ENCODE results near the gene CASKIN2.
A peak's percentile ranks its signal among the peaks of the same experiment; 100 is the strongest.
"Not testable (repeated sequence)": the region's sequence is repeated elsewhere in the genome, so short reads cannot be mapped to it uniquely, and the experiment has no call there.

CASKIN2 gene

DNA sequence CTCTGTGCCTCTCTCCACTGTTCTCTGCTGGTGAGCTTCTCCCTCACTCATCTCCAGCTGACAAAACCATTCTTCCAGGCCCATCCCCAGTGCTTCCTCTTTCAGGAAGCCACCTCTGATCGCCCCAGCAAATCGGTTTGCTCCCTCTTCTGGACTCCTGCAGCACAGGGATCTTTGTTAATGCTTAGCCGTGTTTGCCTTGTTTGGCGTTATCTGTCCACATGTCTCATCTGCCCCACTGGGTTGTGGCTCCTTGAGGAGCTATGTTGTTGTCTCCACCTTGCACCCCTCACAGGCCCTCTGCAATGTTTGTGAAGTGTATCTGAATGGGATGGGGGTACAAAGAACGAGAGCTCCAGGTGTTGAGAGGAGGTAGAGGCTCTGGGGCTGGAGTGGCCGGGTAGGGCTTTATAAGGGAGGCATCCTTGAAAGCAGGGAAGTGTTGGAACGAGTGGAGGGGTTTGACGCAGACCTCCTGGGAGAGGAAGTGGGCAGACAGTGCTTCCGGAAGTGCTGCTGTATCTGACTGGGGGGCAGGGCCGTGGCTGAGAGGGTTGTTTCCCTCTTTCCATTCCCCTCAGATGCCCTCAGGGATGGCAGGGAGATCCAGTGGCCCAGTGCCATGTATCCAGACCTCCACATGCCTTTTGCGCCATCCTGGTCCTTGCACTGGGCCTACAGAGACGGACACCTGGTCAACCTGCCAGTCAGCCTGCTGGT is 27.8 kb downstream of the CASKIN2 start:
- peak; percentile 74 for DNase-seq

DNA sequence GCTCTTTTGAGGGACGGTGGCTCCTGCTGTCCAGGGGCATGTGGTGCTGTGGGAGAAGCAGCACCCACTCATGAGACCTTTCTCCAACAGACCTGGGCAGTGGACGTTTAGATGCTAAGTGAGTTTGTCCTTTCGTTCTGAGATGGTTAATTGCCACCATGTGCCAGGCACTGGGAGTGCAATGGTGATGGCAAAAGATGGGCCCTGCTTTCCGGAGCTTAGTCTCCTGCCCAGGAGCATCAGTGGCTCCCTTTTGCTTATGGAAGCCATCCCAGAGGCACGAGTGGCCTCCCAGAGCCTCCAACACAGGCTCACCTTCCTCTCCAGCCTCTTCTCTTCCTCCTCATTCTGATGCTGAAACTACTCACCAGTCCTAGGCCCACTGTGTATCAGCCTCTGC is 28.4 kb downstream of the CASKIN2 start:
- no peak for DNase-seq

GRCh38 chr17:75486151-75486550 is 29.2 kb downstream of the CASKIN2 start:
- no peak for DNase-seq

DNA sequence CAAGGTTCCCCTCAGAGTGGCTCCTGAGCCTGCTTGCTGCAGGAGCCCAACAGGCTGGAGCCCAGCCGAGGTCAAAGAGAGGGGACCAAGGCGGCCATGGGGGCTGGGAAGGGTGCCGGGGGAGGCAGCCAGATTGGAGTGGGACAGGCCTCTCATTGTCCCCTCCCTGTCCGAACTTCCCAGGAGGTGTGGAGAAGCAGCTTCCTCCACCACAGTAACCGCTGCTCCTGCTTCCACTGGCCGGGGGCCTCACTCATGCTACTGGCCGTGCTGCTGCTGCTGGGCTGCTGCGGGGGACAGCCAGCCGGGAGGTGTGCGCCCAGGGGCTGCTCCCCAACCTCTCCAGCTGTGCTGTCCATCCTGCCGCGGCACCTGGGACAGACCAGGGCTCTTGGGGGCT is 29.6 kb downstream of the CASKIN2 start:
- no peak for DNase-seq

- no peak for DNase-seq
Measured at GRCh38 chr17:75482098-75482942, 33.0 kb downstream of the CASKIN2 start.

- no peak for DNase-seq
Measured at GRCh38 chr17:75481194-75482068, 33.9 kb downstream of the CASKIN2 start.

GRCh38 chr17:75480281-75480680 is 35.1 kb downstream of the CASKIN2 start:
- no peak for DNase-seq

DNA sequence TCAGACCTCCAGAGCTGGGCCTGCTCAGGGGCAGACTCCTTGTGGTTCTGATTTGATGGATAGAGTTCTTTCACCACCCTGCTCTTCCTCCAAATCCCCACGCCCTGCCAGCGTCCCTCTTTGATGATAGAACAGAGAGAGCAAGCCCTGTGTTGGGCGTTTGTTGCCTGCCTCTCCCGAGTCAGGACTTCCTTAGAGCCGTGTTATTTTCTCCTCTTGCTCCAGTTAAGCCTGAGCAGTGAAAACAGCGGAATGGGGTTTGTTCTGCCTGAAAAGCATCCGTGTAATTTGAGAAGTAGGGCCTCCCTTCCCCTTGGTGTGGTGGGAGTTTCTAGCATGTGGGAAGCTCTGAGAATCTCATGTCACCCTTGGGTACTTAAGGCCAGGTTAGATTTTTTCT is 36.8 kb downstream of the CASKIN2 start:
- no peak for DNase-seq

- not testable (repeated sequence) for DNase-seq
Measured at GRCh38 chr17:75477490-75477862, 37.9 kb downstream of the CASKIN2 start.

DNA sequence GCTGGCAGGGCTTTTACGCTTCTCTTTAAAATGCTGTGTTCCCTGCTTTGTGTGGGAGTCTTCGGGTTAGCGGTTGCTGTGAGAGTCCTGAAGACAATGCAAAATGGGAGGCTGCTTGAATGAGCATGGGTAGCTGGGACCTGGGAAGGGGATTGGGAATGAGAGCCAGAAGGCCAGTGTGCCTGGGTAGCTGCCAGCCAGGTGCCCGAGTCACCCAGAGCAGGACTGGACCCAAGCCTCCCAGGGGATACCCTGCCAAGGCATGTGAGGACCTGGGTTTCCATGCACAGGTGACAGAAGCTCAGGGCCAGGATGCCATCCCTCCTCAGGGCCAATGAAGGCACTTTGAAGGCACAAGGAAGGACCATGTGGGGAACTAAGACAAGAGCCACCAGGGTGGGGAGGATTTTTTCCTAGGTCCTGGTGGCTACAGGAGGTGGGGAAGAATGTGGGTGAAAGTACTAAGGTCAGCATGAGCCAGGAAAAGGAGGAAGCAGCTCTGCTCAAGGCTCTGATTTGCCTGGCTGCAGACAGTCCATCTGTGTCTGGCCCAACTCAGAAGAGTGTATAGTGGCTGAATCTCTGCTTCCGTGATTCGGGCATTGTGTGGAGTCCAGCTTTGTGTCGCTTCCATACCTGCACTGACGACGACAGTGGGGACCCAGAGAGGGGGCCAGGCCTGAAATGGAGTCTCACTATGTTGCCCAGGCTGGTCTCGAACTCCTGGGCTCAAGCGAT is 38.4 kb downstream of the CASKIN2 start:
- no peak for DNase-seq

DNA sequence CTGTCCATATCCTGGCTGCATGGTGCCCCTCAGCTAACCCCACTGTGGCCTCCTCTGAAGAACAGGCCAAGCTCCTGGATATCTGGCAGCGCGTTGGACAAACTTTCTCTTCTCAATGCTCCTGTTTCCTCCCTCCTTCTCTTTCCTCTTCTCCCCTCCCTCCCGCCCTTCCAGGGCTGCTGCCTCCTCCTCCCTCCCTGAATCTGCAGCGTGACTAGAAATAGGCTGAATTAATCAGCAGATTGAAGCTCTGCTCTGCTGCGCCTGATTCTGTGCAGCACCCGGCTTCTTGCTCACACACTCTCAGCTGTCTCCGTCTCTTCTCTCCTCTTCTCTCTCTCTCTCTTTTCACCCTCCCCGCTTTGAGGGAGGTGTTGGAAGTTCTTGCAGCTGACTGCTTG is 39.1 kb downstream of the CASKIN2 start:
- no peak for DNase-seq

GRCh38 chr17:75475851-75476250 is 39.5 kb downstream of the CASKIN2 start:
- no peak for DNase-seq

DNA sequence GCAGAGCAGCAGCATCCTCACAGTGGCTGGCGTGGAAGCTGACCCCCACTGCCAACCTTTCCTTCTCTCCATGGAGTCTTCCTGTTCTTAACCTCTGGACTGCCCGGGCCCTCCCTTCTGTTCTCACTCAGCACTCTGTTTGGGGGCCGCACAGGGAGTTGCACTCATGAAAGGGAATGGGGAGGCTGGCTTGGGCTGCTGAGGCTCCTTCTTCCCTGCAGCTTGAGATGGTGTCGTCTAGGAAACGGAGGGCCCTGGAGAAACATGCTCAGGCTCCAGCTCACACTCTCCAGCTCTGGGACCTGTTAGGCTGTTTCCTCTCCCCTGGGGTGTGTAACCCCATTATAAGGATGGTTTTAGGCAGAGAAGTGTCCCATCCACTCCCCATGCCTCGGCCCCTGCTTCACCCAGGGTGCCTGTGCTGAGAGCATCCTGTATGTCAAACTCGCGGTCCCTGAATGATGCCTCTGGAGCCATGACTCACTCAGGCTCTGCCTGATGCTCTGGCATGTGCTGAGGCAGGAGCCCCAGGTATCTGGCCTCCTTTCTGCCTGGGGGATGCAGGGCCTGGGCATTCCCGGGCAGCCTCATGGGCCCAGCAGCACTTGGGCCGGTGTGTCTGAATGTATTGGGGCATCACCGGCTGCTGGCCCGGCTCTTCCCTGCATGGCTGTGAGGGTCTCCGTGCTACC is 40.0 kb downstream of the CASKIN2 start:
- no peak for DNase-seq

- no peak for DNase-seq
Measured at GRCh38 chr17:75474736-75475135, 40.6 kb downstream of the CASKIN2 start.

DNA sequence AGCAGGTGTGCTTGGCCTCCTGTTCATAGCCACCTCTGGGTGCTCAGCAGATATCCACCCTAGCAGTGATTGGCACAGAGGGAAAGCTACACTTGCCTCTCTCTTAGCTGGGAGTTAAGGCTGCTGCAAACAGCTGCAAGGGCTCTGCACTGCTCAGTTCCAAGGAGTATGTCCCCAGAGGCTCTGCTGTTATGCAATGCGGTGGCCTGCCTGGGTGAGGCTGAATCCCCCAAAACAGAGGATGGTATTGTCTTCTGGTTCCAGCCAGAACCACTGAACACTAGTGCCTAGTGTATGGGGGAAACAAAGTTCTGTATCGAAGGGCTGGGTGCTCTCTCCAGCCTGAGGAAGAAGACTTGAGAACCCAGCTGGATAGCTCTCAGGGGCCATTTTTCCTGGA is 42.1 kb downstream of the CASKIN2 start:
- no peak for DNase-seq

DNA sequence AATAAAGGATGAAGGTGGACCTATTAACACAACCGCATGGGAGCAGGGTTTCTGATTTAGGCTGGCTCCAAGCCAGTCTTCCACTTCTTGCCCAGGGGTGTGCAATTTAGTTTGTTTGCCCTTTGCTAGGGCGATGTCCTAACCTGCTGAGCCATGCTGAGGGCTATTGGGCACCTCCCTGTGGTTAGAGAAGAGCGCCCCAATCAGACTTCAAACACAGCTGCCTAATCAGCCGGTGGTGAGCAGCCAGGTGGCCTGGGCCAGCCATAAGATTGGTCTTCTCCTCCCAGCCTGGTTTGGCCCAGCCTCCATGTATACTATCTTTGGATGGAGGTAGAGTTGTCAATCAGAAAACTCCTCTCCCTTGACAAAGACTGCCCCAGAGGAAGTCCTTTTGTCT is 43.2 kb downstream of the CASKIN2 start:
- no peak for DNase-seq

GRCh38 chr17:75471207-75471606 is 44.1 kb downstream of the CASKIN2 start:
- no peak for DNase-seq

DNA sequence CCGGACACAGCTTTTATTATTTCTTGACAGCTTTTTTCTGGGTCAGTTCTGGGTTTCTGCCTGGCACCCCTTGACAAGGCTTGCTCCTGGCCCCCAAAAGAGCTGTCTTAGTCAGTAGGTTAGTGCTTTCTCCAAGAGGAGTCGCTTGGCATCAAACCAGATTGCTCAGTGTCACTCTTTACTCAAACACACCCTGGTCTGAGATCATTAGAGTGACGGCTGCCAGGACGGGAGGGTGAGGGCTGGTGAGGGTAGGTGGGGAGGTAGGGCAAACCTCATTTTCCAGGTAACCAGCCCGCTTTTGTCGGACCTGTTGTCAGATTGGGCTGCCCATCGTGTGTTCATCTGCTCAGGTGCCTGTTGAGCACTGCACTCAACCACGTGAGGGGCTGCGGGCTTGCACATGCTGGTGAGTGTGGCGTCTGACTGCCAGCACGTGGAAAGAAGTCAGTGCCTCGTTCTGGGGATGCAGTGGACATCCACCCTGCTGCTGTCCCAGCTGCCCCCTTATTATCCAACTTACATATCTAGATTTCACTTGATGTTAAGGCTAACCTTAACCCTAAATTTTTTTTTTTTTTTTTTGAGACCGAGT is 46.5 kb downstream of the CASKIN2 start:
- no peak for DNase-seq

GRCh38 chr17:75468291-75468754 is 47.0 kb downstream of the CASKIN2 start:
- DNase-seq = no peak

GRCh38 chr17:75465039-75465438 is 50.3 kb downstream of the CASKIN2 start:
- DNase-seq = no peak

DNA sequence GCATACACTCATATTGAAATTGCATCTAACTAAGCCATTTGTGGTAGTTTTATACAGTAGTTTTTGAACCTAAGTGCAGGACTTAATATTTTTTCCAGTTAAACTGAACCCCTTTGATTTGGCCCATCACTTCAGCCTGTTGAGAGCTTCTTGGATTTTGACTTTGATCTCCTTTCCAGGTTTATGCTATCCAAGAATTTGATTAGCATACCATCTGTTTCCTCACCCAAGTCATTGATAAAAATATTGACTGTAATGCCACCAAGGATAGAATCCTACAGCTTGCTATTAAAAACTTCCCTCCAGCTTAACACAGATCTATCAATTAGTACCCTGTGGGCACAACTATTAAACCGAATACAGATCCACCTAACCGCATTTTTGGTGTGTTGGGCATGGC is 51.7 kb downstream of the CASKIN2 start:
- no peak for DNase-seq

- no peak for DNase-seq
Measured at GRCh38 chr17:75460295-75460694, 55.0 kb downstream of the CASKIN2 start.

Data from suppressor macrophage treated with lipopolysaccharide for 4 hours (primary cell).